Midbrain (tissue), 1 donor: Measurements from ENCODE around the gene GAB2.

Experiments
- DNase-seq: peaks from one replicate; lab custom pipeline; 2025; lab: John Stamatoyannopoulos, UW

The GAB2 gene

DNA sequence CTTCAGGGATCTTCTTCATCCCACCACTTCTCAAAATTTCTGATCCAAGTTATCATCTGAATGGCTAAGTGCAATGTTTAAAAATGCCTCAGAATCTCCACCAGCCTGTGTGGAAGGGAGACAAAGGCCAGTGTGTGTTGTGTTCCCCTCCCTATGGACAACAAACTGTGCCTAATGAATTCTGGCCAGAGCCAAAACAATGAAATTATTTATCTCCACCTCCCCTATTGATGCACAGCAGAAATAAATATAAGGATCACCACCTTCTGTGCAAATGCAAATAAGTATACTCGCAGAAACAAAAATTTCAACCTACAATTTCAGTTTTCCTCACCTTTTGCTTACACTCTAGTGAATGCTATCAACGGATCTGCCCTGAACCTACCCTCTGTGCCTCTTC is 75.8 kb downstream of the GAB2 start:
- peak; percentile 75 for DNase-seq

- no peak for DNase-seq
These were observed 77.1 kb downstream of the GAB2 start for GRCh38 chr11:78340530-78340929.

DNA sequence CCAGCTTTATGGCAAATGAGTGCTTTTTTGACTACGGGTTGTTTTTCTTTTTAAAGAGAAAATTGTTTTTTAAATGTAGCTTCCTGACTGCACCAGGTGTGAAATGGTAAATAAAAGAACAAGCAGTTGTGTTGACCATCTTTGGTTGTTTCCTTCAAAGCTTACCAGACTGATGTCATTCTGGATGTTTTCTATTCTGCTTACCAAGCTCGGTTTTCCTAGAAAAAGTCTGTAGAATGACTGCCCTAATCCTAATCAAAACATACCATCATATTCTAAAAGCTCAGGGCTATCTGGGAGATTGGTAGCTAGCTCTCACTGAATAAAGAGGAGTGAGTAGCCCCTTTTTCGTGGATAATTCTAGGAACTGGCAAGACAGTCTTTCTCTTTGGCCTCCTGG is 77.7 kb downstream of the GAB2 start:
- no peak for DNase-seq

DNA sequence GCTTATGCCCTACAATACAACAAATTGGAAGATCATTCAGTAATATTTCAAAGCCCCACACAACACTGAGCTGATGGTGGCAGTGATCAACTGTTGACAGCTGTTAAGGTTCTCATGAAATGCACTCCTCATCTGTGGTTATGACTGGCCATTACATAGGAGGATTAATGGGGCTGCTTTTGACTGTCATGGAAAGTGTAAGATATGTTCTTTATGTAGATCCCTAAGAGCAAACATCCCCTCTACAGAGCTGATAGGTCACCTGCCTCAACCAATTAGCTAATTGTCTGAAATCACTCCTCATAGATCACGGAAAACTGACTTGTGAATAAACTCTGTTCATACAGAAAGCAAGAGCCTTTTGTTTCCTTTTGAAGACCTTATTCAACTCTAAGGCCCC is 78.1 kb downstream of the GAB2 start:
- DNase-seq = peak; percentile 40

- DNase-seq = no peak
These were observed 78.9 kb downstream of the GAB2 start for GRCh38 chr11:78338702-78339101.

DNA sequence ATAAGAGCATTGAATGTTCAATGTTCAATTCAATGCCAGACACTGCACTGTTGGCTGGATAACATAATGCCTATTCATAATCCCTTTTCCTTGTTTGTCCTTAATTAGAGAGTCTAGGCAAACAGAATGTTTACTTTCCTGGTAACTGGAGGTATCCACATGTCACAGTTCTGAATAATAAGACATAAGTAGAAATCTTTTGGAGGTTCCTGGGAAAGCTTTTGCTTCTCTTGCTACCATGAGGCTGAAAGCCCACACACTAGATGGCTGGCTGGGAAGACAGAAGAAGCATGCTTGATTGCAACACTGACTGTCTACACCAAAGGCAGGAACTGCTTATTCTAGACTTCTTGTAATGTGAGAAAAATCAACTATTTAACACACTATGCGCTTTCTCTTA is 79.5 kb downstream of the GAB2 start:
- DNase-seq = peak; percentile 57

DNA sequence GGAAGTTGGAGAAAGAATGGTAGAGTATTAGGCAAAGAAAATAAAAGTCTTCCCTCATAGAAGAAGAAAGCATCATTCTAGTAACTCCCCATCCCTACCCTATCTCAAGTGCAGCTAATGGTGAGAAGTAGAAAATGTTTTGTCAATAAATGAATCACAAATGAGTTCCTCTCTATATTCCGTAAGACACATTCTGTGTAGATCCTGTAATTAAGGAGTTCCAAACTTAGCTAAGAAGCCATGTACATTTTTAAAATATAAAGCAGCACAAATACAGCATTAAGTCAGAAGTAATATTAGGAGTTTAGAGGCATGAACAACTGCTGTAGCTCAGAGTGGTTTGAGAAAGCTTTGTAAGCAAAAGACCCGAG is 80.1 kb downstream of the GAB2 start:
- no peak for DNase-seq

DNA sequence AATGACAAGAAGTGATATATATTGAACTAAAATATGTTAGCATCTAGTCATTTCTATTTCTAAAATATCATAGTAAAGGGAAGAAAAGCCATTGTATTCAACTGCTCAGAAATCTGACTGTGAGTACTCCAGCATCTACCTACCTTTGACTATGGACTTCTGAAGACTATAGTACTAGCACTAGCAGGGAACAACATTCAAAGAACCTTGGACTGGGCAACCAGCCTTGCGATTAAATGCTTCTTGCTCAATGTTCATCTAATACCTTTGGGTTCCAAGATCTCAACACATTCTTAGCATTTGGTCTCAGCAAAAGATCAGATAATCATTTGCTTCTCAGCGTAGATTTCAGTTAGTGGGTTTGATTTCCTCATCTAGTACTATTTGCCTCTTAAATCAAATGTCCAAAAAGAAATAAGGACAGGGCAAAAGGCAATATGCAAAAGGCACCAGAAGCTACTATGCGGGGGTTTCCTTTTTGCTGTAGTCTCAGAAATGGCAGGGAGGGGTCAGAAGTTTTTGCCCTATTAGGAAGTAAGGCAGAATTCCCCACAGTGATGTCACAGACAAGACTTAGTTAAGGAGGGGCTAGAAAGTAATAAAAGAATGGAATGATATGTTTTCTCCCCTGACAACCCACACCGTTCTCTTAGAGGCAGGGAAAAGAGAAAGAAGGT is 80.6 kb downstream of the GAB2 start:
- no peak for DNase-seq

DNA sequence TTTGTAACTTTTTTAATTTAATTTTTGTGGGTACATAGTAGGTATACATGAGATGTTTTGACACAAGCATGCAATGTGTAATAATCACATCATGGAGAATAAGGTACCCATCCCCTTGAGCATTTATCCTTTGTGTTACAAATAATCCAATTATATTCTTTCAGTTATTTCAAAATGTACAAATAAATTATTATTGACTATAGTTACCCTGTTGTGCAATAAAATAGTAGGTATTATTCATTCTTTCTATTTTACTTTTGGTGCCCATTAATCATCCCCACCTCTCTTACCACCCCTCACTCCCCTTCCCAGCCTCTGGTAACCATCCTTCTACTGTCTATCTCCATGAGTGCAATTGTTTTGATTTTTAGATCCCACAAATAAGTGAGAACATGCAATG is 83.5 kb downstream of the GAB2 start:
- DNase-seq = no peak

DNA sequence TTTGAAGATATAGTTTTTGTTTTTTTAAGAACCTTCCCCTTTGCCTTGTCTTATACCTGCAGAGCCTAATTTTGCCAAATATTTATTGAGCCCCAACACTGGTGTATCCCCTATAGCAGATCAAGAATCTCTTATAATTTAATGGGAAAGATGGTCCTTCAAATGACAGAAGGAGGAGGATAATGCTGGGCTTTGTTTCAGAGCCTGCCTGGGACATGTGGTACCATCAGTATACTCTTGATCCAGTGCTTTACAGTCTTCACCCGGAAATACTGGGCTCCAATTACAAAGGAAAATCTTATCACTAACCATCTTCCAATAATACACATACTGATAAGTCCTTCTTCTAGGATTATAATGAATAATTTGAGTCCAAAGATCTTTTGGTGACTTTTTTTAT is 84.7 kb downstream of the GAB2 start:
- DNase-seq = peak; percentile 19

GRCh38 chr11:78332174-78332866 is 85.3 kb downstream of the GAB2 start:
- DNase-seq = no peak

GRCh38 chr11:78331711-78332110 is 85.9 kb downstream of the GAB2 start:
- peak; percentile 88 for DNase-seq

GRCh38 chr11:78330361-78330760 is 87.3 kb downstream of the GAB2 start:
- no peak for DNase-seq

- DNase-seq = no peak
These were observed 89.7 kb downstream of the GAB2 start for GRCh38 chr11:78327945-78328344.

GRCh38 chr11:78325274-78325781 is 92.3 kb downstream of the GAB2 start:
- DNase-seq = no peak

DNA sequence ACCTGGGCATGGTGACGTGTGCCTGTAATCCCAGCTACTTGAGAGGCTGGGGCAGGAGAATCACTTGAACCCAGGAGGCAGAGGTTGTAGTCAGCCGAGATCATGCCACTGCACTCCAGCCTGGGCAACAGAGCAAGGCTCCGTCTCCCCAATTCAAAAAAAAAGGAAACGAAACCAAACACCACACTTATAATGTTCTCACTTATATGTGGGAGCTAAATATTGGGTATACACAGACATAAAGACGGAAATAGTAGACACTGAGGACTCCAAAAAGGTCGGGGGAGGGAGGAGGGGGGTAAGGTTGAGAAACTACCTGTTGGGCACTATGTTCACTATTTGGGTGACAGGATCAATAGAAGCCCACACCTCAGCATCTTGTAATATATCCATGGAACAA is 94.3 kb downstream of the GAB2 start:
- no peak for DNase-seq

DNA sequence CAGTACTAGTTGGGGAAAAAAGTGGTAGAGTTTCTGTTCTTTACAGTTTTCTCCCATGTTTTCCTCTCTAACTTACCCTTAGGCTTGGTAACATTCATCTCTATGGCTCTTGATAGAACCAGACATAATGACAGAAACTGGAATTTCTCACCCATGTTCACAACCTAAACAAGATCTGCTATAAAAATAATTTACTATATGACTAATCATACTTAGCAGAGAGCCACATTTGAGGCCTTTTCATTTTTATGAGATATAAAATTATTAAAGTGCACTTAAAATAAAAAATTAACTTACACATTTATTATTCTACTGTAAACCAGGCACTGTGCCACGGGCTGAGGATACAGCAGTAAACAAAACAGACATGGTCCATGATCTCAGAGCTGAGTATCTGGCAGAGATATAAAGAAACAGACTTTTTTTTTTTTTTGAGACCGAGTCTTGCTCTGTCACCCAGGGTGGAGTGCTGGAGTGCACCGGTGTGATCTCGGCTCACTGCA is 98.1 kb downstream of the GAB2 start:
- DNase-seq = peak; percentile 28

GRCh38 chr11:78318321-78319114 is 99.1 kb downstream of the GAB2 start:
- DNase-seq = peak; percentile 86

DNA sequence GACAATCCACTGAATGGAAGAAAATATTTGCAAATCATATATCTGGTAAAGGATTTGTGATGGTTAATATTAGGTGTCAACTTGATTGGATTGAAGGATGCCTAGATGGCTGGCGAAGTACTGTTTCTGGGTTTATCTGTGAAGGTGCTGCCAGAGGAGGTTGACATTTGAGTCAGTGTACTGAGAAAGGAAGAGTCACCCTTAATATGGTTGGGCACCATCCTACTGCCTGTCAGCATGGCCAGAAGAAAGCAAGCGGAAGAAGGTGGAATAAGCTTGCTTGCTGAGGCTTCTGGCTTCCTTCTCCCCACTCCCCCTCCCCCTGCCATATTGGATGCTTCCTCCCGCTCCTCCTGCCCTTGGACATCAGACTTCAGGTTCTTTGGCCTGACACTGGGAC is 101.9 kb downstream of the GAB2 start:
- no peak for DNase-seq

- DNase-seq = no peak
These were observed 102.9 kb downstream of the GAB2 start for GRCh38 chr11:78314762-78315161.

GRCh38 chr11:78313898-78314297 is 103.7 kb downstream of the GAB2 start:
- DNase-seq = no peak

- peak; percentile 45 for DNase-seq
These were observed 104.3 kb downstream of the GAB2 start for GRCh38 chr11:78313181-78313795.
